ENCODE results near the gene AP3M1.

- TF ChIP-seq CTCF (IDR thresholded peaks at IDR 0.05 in 8 of 11, conservative IDR thresholded peaks at IDR 0.05 in 3 of 11) (no peak), POLR2A (IDR thresholded peaks at IDR 0.05) (no peak), POLR2AphosphoS5 (IDR thresholded peaks at IDR 0.05) (no peak)
Measured at GRCh38 chr10:74137992-74138391, 12.6 kb downstream of the AP3M1 start.
